GM21576 (cell line): ENCODE measurements around the gene CXorf58.
"Not testable (repeated sequence)": the region's sequence is repeated elsewhere in the genome, so short reads cannot be mapped to it uniquely, and the experiment has no call there.

Source experiments
- ATAC-seq: cut with Tn5 transposase; IDR thresholded peaks from one replicate; pipeline ENCODE4 v1.9.1; 2021; ENCODE audit warnings: mild to moderate bottlenecking, moderate library complexity; ENCODE audit not compliant: unreplicated experiment

Gene CXorf58

GRCh38 chrX:23907498-23908218, at the start of gene CXorf58, which contains the start of gene APOO:
TSS of gene CXorf58 (plus strand) at chrX:23908006. CDS start at chrX:23910303, 2,297 bp downstream.
TSS of gene APOO (minus strand) at chrX:23907938. CDS start at chrX:23907702, 236 bp downstream.
- peak; percentile 89 for ATAC-seq

GRCh38 chrX:23859238-23859637, 48.6 kb upstream of the CXorf58 start:
- not testable (repeated sequence) for ATAC-seq

- ATAC-seq = peak; percentile 68
Measured at GRCh38 chrX:23861215-23861896, 46.5 kb upstream of the CXorf58 start.

- ATAC-seq = not testable (repeated sequence)
Measured at GRCh38 chrX:23861952-23862351, 45.9 kb upstream of the CXorf58 start.

GRCh38 chrX:23864742-23865326, 43.0 kb upstream of the CXorf58 start:
- no peak for ATAC-seq

- no peak for ATAC-seq
Measured at GRCh38 chrX:23870041-23870440, 37.8 kb upstream of the CXorf58 start.

- no peak for ATAC-seq
Measured at GRCh38 chrX:23871905-23872546, 35.8 kb upstream of the CXorf58 start.

GRCh38 chrX:23879380-23880090, 28.3 kb upstream of the CXorf58 start:
- no peak for ATAC-seq

- ATAC-seq = no peak
Measured at GRCh38 chrX:23883737-23884354, 24.0 kb upstream of the CXorf58 start.

GRCh38 chrX:23884427-23885024, 23.3 kb upstream of the CXorf58 start:
- ATAC-seq = no peak

GRCh38 chrX:23885803-23886202, 22.0 kb upstream of the CXorf58 start:
- no peak for ATAC-seq

GRCh38 chrX:23887451-23887850, 20.4 kb upstream of the CXorf58 start:
- no peak for ATAC-seq

- no peak for ATAC-seq
Measured at GRCh38 chrX:23887918-23888317, 19.9 kb upstream of the CXorf58 start.

GRCh38 chrX:23888887-23889501, 18.8 kb upstream of the CXorf58 start:
- ATAC-seq = no peak

- no peak for ATAC-seq
Measured at GRCh38 chrX:23890933-23891332, 16.9 kb upstream of the CXorf58 start.

- ATAC-seq = not testable (repeated sequence)
Measured at GRCh38 chrX:23894993-23895392, 12.8 kb upstream of the CXorf58 start.

- not testable (repeated sequence) for ATAC-seq
Measured at GRCh38 chrX:23896539-23896938, 11.3 kb upstream of the CXorf58 start.

GRCh38 chrX:23896981-23897380, 10.8 kb upstream of the CXorf58 start:
- no peak for ATAC-seq

- no peak for ATAC-seq
Measured at GRCh38 chrX:23898412-23898959, 9.3 kb upstream of the CXorf58 start.
